Measurements from ENCODE around the gene NMU. TPM values are rescaled to one million over a fixed set of nuclear protein-coding genes. Genes with fewer than 3 reads are reported as not detected.

Gene NMU, protein sequence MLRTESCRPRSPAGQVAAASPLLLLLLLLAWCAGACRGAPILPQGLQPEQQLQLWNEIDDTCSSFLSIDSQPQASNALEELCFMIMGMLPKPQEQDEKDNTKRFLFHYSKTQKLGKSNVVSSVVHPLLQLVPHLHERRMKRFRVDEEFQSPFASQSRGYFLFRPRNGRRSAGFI
- 0.42 to 0.92 TPM (median 0.55 TPM) in 5 replicates for total RNA-seq (2022; extraction: Qiagen RNA extraction)

DNA sequence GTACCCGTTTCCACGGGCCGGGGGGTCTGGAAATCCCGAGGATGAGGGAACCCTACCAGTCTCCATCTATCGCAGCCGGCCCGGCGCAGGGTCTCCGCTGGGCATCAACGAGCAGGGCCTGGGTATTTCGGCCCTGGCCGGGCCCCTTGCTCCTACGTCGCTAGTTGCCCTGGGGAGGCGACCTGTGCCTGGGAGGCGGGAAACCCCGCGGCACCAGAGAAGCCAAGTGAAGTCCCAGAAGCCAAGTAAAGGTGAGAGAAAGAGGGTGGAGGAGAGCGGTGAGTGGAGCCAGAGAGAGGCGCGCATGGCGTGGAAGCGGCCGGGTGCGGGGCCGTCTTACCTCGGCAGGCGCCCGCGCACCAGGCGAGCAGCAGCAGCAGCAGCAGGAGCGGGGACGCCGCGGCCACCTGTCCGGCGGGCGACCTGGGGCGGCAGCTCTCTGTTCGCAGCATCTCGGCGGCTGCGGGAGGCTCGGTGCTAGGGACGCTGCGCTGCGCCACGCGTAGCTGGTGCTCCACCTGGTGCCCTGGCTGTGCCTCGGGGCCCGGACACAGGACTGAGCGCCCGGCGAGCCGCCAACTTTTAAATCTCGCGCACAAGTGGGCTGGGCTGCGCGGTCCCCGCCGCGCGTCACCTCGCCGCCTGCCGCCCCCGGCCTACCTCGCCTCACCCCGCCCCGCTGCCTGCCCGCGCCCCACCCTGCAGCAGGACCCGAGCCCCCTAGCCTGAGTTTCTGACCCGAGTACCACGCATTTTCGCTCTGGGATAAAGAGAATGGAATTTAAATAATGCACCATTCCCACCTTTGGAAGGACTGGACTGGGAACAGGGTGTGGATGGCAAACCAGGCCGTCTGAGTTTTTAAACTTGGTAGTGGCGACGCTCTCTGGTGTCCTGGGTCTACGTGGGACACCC lies at the start of gene NMU:
Gene NMU (minus strand): TSS at position 558 of the 915 bp plus-strand sequence. CDS start 106 bp downstream, at position 452.

DNA sequence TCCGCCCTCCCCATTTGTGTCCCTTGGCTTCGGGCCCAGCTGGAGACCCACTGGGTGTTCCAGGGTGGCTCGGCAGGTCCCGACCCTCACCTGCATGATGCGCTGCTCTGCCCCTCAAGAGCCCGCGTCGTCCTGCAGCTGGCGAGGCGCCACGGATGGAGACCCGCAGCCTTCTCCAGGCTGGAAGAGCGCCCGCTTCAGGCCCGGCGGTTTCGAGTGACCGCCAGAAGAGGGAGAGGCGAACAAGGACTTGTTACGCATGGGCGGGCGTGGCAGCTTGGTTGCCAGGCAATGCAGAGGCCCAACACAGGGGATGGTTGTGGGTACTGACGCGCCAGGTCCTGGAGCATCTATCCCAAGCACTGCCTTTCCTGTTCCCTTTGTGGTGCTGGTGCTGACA lies 44.1 kb downstream of the NMU start, which contains the start of gene PDCL2:
Gene PDCL2 (minus strand): TSS at position 232 of the 400 bp plus-strand sequence. CDS start 136 bp downstream, at position 96.

DNA sequence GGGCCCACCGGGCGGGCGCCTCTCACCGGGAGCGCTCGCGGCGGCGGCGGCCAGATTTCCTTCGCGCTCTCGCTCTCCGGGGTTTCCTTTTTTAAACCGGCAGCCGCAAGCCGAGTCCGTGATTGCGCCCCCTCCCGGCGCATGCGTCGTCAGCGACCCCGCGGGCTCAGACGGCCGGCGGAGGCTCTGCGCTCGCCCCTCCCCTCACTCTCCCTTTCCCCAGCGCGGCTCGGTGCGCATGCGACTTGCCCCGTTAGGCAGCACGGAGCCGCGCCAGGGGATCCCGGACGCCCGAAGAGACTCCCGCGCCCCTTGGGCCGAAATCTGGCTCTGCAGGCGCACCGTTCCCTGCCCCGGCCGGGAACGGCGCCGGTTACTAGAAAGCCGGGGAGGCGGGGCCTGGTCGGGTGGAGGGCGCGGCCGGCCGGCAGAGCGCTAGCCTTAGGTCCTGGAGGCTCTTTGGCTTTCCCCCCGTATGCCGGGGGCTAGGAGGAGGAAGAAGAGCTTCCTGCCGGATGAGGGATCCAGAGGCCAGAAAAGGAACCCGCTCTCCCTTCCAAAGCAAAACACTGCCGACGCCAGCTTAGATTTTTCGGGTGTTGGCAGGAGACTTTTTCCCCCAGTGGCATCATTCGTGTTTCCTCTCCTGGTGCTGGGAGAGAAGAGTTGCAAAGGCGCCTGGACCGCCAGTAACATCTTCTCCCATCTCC lies 89.2 kb downstream of the NMU start, which contains the start of gene CLOCK:
Gene CLOCK (minus strand): TSS at position 154 of the 710 bp plus-strand sequence. CDS start 64,124 bp downstream, outside the sequence.

Other genes with a start within 250 kb of the NMU start
- 54.5 to 63.3 TPM (median 61.0 TPM) in 5 replicates for gene TMEM165, start 240.3 kb downstream of the NMU start, total RNA-seq (2022; extraction: Qiagen RNA extraction)
- 4.2 to 6.1 TPM (median 4.6 TPM) in 5 replicates for gene CLOCK, start 89.4 kb downstream of the NMU start, total RNA-seq (2022; extraction: Qiagen RNA extraction)
- gene PDCL2, start 44.1 kb downstream of the NMU start, total RNA-seq (2022; extraction: Qiagen RNA extraction): not detected in 5 replicates
- gene EXOC1L, start 183.5 kb upstream of the NMU start, total RNA-seq (2022; extraction: Qiagen RNA extraction): not detected in 5 replicates
- gene EXOC1, start 217.3 kb upstream of the NMU start, total RNA-seq (2022; extraction: Qiagen RNA extraction): 12.2 to 17.0 TPM (median 13.2 TPM) in 5 replicates